Epidermal melanocyte (primary cell): Measurements from ENCODE around the gene USP31.
A peak's percentile ranks its signal among the peaks of the same experiment; 100 is the strongest.

Experiments used
- DNase-seq: peaks from one replicate; pipeline ENCODE4 v3.0.0; 2011; ENCODE audit warnings: low spot score; ENCODE audit not compliant: insufficient read length

The USP31 gene, protein sequence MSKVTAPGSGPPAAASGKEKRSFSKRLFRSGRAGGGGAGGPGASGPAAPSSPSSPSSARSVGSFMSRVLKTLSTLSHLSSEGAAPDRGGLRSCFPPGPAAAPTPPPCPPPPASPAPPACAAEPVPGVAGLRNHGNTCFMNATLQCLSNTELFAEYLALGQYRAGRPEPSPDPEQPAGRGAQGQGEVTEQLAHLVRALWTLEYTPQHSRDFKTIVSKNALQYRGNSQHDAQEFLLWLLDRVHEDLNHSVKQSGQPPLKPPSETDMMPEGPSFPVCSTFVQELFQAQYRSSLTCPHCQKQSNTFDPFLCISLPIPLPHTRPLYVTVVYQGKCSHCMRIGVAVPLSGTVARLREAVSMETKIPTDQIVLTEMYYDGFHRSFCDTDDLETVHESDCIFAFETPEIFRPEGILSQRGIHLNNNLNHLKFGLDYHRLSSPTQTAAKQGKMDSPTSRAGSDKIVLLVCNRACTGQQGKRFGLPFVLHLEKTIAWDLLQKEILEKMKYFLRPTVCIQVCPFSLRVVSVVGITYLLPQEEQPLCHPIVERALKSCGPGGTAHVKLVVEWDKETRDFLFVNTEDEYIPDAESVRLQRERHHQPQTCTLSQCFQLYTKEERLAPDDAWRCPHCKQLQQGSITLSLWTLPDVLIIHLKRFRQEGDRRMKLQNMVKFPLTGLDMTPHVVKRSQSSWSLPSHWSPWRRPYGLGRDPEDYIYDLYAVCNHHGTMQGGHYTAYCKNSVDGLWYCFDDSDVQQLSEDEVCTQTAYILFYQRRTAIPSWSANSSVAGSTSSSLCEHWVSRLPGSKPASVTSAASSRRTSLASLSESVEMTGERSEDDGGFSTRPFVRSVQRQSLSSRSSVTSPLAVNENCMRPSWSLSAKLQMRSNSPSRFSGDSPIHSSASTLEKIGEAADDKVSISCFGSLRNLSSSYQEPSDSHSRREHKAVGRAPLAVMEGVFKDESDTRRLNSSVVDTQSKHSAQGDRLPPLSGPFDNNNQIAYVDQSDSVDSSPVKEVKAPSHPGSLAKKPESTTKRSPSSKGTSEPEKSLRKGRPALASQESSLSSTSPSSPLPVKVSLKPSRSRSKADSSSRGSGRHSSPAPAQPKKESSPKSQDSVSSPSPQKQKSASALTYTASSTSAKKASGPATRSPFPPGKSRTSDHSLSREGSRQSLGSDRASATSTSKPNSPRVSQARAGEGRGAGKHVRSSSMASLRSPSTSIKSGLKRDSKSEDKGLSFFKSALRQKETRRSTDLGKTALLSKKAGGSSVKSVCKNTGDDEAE (N-terminal part only)

DNA sequence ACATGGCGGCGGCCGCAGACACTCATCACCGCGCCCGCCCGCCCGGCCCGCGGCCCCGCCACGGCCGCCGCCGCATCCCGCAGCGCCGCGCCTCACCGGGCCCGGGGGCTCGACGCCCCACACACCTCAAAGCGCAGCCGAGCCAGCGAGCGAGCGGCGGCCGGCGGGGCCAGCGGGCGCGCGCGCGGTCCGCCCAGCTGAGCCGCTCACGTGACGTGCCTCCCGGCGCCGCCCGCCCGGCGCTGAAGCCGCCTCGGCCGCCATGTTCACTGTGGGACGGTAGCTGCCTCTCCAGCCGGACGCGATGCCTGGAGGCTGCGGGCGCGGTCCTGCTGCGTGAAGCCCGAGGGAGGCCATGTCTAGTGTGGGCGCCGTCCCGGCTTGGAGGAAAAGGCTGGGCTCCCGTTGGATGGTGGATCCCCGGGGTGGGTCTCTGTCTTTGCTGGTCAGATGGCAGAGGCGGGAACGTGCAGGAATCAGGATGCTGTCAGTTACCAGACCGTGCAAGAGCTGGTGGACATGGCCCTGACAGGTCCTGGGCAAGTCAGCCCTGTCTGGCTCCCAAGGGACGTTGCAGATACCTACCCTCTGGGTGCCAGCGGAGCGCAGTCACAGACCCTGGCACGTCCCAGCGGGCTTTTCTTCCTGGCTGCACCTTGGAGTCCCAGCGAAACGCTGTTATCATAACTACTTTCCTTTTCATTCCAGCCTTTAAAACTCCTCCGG lies at the start of gene USP31:
Gene USP31, minus strand, starts transcription at position 186 of the 726 bp plus-strand sequence. Its CDS starts 182 bp downstream, at position 4.
- DNase-seq: peak; percentile 75

DNA sequence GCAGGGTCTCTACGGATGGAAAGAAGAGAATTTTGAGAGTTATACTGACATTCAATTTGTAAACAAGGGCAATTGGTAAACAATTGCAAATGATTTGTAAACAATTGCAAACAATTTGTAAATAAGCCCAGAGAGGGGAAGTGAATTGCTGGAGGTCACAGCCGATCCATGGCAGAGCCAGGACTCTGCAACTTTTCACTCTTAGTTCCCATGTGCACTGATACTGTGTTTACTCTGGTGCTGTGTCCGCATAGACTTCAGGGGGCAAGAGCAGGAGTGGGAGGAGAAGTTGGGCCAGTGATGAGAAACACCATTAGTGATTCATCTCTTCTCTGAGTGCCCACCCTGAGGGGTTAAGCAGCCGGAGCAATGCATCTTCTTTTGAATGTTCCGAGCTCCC lies 47.3 kb upstream of the USP31 start:
- DNase-seq: no peak

- no peak for DNase-seq
These were observed 46.2 kb upstream of the USP31 start for GRCh38 chr16:23195366-23195978.

GRCh38 chr16:23194497-23195221 lies 45.4 kb upstream of the USP31 start:
- no peak for DNase-seq

GRCh38 chr16:23188911-23189310 lies 39.7 kb upstream of the USP31 start:
- no peak for DNase-seq

DNA sequence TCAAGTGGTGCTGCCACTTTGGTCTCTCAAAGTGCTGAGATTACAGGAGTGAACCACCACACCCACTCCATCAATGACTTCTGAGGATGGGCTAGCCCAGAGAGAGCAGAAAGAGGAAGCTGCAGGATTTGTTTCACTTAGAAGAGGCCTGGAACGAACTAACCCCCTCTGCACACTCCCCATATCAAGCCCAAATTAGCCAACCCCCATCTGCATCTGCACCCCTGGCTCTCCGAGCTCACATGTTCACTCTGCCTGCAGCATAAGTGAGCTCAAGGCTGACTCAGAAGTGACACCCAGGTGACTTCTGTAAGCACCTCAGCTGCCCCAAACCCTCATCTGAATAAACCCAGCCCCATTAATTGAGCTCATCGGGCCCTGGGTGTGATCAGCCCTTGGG lies 38.1 kb upstream of the USP31 start:
- no peak for DNase-seq

- DNase-seq: no peak
These were observed 36.9 kb upstream of the USP31 start for GRCh38 chr16:23186171-23186570.

- DNase-seq: no peak
These were observed 36.4 kb upstream of the USP31 start for GRCh38 chr16:23185656-23186055.

- DNase-seq: no peak
These were observed 34.3 kb upstream of the USP31 start for GRCh38 chr16:23183543-23183862.

DNA sequence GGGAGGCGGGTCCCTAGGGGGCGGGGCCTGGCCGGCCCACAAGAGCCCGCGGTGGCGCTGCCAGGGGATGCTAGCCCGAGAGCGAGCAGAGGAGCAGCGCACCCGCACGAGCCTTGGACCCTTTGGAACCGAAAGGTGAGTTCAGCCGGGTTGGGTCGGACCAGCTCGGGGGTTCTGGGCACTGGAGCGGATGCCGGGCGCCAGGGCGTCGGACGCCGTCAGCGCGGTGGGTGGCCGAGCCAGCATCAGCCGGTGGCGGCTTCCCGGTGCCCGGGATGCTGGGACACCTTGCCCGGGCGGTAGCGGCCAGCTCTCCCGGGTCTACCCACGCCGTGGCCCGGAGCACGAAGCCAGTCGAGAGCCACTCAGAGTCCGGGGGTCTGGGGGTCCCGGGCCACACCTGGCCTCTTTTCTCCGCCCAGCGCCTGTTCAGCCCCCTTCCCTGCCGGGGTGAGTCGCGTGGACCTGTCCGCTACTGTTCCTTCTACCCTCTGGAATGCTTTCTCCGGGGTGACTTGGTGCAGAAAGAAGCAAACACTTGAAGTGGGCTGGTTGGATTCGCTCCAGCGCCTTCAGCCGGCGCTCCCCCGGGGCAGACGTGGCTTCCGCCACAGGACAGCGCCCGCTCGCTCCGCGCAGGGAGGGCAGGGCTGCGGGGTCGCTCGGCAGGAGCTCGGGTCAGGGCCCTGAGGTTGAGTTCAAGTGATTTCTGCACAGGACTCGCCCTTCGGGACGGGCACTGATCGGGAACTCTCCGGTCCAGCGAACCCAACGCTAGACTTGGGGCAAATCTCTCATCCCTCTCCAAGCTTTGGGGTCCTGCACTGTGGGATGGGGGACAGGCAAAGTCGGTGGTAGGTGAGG lies 33.7 kb upstream of the USP31 start, which contains the start of gene SCNN1G:
Gene SCNN1G, plus strand, starts transcription at position 67 of the 864 bp plus-strand sequence. CDS start 3,527 bp downstream, outside the sequence.
- DNase-seq: no peak

DNA sequence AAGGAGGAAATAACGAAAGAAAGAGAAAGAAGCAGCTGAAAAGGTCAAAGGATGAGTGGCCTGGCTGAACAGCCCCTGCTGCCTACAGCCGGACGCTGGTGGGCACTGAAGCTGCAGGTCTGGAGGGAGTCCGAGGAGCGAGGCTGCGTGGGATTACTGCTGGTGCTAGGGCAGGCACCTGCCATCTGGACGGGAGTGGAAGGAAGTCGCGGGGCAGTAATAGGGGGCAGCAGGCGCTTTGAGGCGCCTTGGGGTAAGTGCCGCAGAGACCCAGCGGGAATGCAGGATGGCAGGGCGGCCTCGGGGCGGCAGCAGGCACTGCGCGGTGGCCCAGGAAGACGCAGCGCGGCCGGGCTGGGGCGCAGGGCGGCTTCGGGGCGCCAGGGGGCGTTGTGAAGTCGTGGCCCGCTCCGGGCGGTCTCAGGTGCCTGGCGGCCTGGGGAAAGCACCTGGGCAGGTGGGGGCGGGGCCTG lies 33.0 kb upstream of the USP31 start:
- peak; percentile 45 for DNase-seq

- no peak for DNase-seq
These were observed 32.3 kb upstream of the USP31 start for GRCh38 chr16:23181506-23181905.

- no peak for DNase-seq
These were observed 26.4 kb upstream of the USP31 start for GRCh38 chr16:23175651-23176050.

GRCh38 chr16:23174622-23175021 lies 25.4 kb upstream of the USP31 start:
- no peak for DNase-seq

DNA sequence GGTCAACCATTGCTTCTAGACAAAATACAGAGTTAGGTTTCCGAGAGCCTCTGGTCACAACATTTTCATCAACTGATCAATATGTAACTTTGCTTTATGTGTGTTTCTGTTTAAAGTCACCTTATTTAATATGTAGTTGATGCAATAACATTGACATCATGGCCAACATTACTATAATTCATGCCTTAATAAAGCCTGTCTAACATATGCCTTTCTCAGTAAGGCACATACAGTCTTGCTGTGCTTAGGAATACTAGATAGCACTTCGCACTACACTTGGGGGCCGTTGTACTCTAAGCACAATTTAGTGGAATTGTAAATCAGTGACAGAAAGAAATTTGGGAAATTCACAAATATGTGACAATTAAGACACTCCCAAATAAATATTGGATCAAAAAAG lies 23.7 kb upstream of the USP31 start:
- DNase-seq: no peak

DNA sequence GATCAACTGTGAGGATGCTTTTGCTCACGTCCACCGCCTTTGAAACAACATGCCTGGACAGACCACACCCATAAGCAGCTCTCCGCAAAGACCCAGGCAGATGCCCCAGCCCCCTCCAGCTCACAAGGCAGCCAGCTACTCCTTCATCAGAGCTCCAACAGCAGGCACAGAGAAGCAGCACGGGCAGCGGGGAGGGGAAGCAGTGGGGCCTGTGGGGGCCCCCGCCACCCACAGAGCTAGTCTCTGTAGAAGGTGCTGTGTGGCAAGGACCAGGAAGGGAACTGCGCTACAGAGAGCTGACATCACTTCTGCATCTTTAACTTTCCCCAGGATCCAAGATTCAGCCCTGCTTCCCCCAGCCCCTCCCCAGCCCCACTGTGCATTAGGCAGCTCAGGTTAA lies 23.3 kb upstream of the USP31 start:
- DNase-seq: no peak

- DNase-seq: no peak
These were observed 15.5 kb upstream of the USP31 start for GRCh38 chr16:23164736-23165135.

- DNase-seq: no peak
These were observed 14.7 kb upstream of the USP31 start for GRCh38 chr16:23163921-23164320.

GRCh38 chr16:23160574-23160973 lies 11.3 kb upstream of the USP31 start:
- DNase-seq: no peak
